Lung (tissue), 12 donors: Measurements from ENCODE around the gene PRAMEF11. TPM values are rescaled to one million over a fixed set of nuclear protein-coding genes. Genes with fewer than 3 reads are reported as not detected.
"Not testable (repeated sequence)": the region's sequence is repeated elsewhere in the genome, so short reads cannot be mapped to it uniquely, and the experiment has no call there.

ENCODE experiments used
- ATAC-seq: fragments of 200-7000 bp; cut with Tn5 transposase; one replicate; pipeline ENCODE4 v1.9.1; 2020; ENCODE audit warnings: moderate number of reproducible peaks; ENCODE audit not compliant: insufficient read depth, low FRiP score
- DNase-seq, 3 donors: peaks; one replicate each; pipeline ENCODE4 v3.0.0-alpha.2; 2013 to 2017
- H3K27ac ChIP-seq, 2 donors: one replicate each; pipeline ENCODE4 v1.5.1; 2013; ENCODE audit warnings: mild to moderate bottlenecking in 2 of 2, moderate library complexity in 2 of 2, control low read depth in 1 of 2, inconsistent platforms in 1 of 2, low read depth in 1 of 2, low read length in 1 of 2
- H3K27me3 ChIP-seq, 3 donors: one replicate each; pipeline ENCODE4 v1.5.1; 2013; ENCODE audit warnings: low read length in 2 of 3; ENCODE audit not compliant: control insufficient read depth in 3 of 3, insufficient read depth in 3 of 3
- H3K36me3 ChIP-seq, 4 donors: one replicate each; pipeline ENCODE4 v1.5.1; 2013; ENCODE audit warnings: low read length in 4 of 4, mild to moderate bottlenecking in 1 of 4, moderate library complexity in 1 of 4; ENCODE audit not compliant: control insufficient read depth in 4 of 4, insufficient read depth in 4 of 4
- H3K4me1 ChIP-seq, 5 donors: one replicate each; pipeline ENCODE4 v1.5.1; 2013; ENCODE audit warnings: low read length in 5 of 5, mild to moderate bottlenecking in 2 of 5, moderate library complexity in 1 of 5; ENCODE audit not compliant: control insufficient read depth in 5 of 5, insufficient read depth in 5 of 5
- H3K4me3 ChIP-seq: one replicate; pipeline ENCODE4 v1.5.1; 2013; ENCODE audit warnings: mild to moderate bottlenecking, control low read depth, moderate library complexity
- H3K9ac ChIP-seq, 2 donors: one replicate each; pipeline ENCODE4 v1.5.1; 2013; ENCODE audit warnings: low read length in 2 of 2, control low read depth in 1 of 2; ENCODE audit not compliant: insufficient read depth in 1 of 2
- H3K9me3 ChIP-seq, 4 donors: one replicate each; pipeline ENCODE4 v1.5.1; 2013; ENCODE audit warnings: low read length in 3 of 4, mild to moderate bottlenecking in 1 of 4, moderate library complexity in 1 of 4; ENCODE audit not compliant: control insufficient read depth in 4 of 4, insufficient read depth in 3 of 4
- CTCF ChIP-seq: IDR thresholded peaks from 2 replicates; pipeline ENCODE4 v1.5.1; 2012; ENCODE audit warnings: mild to moderate bottlenecking; ENCODE audit errors: control extremely low read depth, extremely low read depth
- WGBS, 2 donors: extraction: QIAGEN DNeasy Blood & Tissue Kit; methylation state at CpG; one replicate each; pipeline ENCODE4 v1.1.7; 2013; 5-methylcytosine and 5-hydroxymethylcytosine counted together
- polyA plus RNA-seq, 2 donors: library from polyadenylated mRNA; stranded (reverse); fragments of 200-250 nt; gene quantifications; one replicate each; pipeline ENCODE4 v1.2.1, GENCODE V29; 2013
- total RNA-seq, 2 donors: library from RNA; depleted of rRNA in 1 of 2; stranded (reverse); fragments of >200 nt in 1 of 2; gene quantifications; one replicate each; pipeline ENCODE4 v1.2.1, GENCODE V29; 2014 to 2021
- donor health status: control.
- donor health status: control.
- donor health status: Bipolar disorder and iron deficiency.
- donor health status: healthy.
- donor health status: DM: yes; HTN: yes; CAD: no.

Gene PRAMEF11
- total and polyA plus RNA-seq, 4 donors: not detected

- no peak overlapping the region for H3K27ac ChIP-seq
- no peaks in the 10 kb centered on the region for H3K27me3 ChIP-seq
- no peak for DNase-seq
- no peak for ATAC-seq
- peaks cover 0 to 3% (median 0%) of the 10 kb centered on the region in 4 donors for H3K9me3 ChIP-seq
- no peak overlapping the region for H3K4me3 ChIP-seq
- no peaks in the 10 kb centered on the region for H3K4me1 ChIP-seq
- H3K36me3 ChIP-seq: no peaks in the 10 kb centered on the region
- TF ChIP-seq CTCF: no peak
- no peak overlapping the region for H3K9ac ChIP-seq
- WGBS, 2 donors: 71 to 76% methylated on average over 2 of the region's 2 CpGs
Measured at GRCh38 chr1:12799730-12800129, 31.5 kb downstream of the PRAMEF11 start.

- TF ChIP-seq CTCF: no peak
- ATAC-seq: no peak
- H3K27me3 ChIP-seq: no peaks in the 10 kb centered on the region
- H3K9ac ChIP-seq: no peak overlapping the region
- peaks cover 0 to 3% (median 0%) of the 10 kb centered on the region in 4 donors for H3K9me3 ChIP-seq
- no peaks in the 10 kb centered on the region for H3K36me3 ChIP-seq
- DNase-seq: no peak
- WGBS, 2 donors: 67 to 80% methylated on average over 4 of the region's 4 CpGs
- H3K4me3 ChIP-seq: no peak overlapping the region
- H3K4me1 ChIP-seq: no peaks in the 10 kb centered on the region
- H3K27ac ChIP-seq: no peak overlapping the region
Measured at GRCh38 chr1:12798911-12799310, 32.3 kb downstream of the PRAMEF11 start.

GRCh38 chr1:12791097-12791496 is 40.1 kb downstream of the PRAMEF11 start, which contains the start of gene PRAMEF1:
Gene PRAMEF1, plus strand, starts transcription at chr1:12791397. Its CDS starts 1,831 bp downstream, at chr1:12793228.
- H3K27me3 ChIP-seq, H3K27ac ChIP-seq, H3K9ac ChIP-seq, DNase-seq, ATAC-seq, H3K4me3 ChIP-seq, H3K4me1 ChIP-seq, H3K9me3 ChIP-seq, H3K36me3 ChIP-seq: not testable (repeated sequence)
- WGBS, 2 donors: 82 to 86% methylated on average over 4 to 5 of the region's 5 CpGs

GRCh38 chr1:12784729-12785128 is 46.5 kb downstream of the PRAMEF11 start:
- not testable (repeated sequence) for H3K27ac ChIP-seq, H3K36me3 ChIP-seq, H3K27me3 ChIP-seq, H3K4me3 ChIP-seq, ATAC-seq, H3K9ac ChIP-seq, DNase-seq, H3K4me1 ChIP-seq
- peaks cover 0 to 15% (median 2%) of the 10 kb centered on the region in 4 donors for H3K9me3 ChIP-seq
- 81 to 92% methylated on average over 7 to 8 of the region's 8 CpGs for WGBS, 2 donors

GRCh38 chr1:12783783-12784182 is 47.4 kb downstream of the PRAMEF11 start:
- not testable (repeated sequence) for H3K27me3 ChIP-seq, H3K36me3 ChIP-seq, H3K9ac ChIP-seq, ATAC-seq, H3K27ac ChIP-seq, DNase-seq, H3K4me1 ChIP-seq, H3K4me3 ChIP-seq
- peaks cover 0 to 15% (median 2%) of the 10 kb centered on the region in 4 donors for H3K9me3 ChIP-seq
- WGBS, 2 donors: 33 to 45% methylated on average over 6 of the region's 7 CpGs

- H3K9ac ChIP-seq, H3K36me3 ChIP-seq, H3K4me1 ChIP-seq, H3K4me3 ChIP-seq, H3K27me3 ChIP-seq, H3K27ac ChIP-seq, ATAC-seq, DNase-seq: not testable (repeated sequence)
- WGBS, 2 donors: 78 to 90% methylated on average over 4 to 5 of the region's 5 CpGs
- peaks cover 0 to 11% (median 2%) of the 10 kb centered on the region in 4 donors for H3K9me3 ChIP-seq
Measured at GRCh38 chr1:12781488-12781887, 49.7 kb downstream of the PRAMEF11 start.
